Posterior cingulate gyrus (tissue), 11 donors: Measurements from ENCODE around the gene PROCA1.
"Not testable (repeated sequence)": the region's sequence is repeated elsewhere in the genome, so short reads cannot be mapped to it uniquely, and the experiment has no call there.

Experiments used
- DNase-seq, 10 donors: peaks; one replicate each; pipeline versions ENCODE4 v3.0.0 to v3.0.0-alpha.2; 2020 to 2021; ENCODE audit warnings: mixed read lengths in 3 of 10
- intact Hi-C: fragments of 100-400 bp; cut with DNase I; formaldehyde crosslinking; loops from one replicate; pipeline ENCODE4 v1.15.1; 2023

The PROCA1 gene

DNA sequence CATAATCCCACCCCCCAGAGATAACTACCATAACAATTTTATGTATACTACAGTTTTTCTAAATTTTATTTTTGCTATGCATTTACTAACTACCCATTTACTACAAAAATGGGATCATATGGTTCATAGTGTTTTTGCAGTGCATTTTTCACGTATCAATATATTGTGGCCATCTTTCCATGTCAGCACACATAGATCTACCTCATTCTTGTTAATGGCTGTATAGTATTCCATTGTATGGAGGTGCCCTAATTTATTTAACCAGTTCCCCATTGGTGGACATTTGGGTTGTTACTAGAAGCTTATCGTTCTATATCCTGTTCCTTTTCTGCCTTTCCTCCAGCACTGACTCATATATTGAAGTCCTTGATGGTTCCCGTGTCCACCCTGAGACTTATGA is 22.7 kb downstream of the PROCA1 start:
- intact Hi-C loops, result no loop called here

GRCh38 chr17:28688481-28688880 is 23.2 kb downstream of the PROCA1 start:
- DNase-seq, result no peak
- intact Hi-C loops, result no loop called here

More for the DNA sequence above, 22.7 kb downstream of the PROCA1 start:
- no peak for DNase-seq

- intact Hi-C loops, result no loop called here
- no peak for DNase-seq
Measured at GRCh38 chr17:28686296-28686695, 25.4 kb downstream of the PROCA1 start.

DNA sequence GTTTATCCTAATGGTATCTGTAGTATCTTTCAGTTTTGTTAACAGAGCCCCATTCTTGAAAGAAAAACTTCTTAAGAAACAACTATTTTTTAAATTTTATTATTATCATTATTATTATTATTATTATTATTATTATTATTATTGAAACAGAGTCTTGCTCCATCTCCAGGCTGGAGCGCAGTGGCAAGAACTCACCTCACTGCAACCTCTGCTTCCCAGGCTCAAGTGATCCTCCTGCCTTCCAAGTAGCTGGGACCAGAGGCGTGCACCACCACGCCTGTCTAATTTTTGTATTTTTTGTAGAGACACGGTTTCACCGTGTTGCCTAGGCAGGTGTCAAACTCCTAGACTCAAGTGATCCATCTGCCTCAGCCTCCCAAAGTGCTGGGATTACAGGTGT is 26.3 kb downstream of the PROCA1 start:
- intact Hi-C loops, result no loop called here
- DNase-seq, result peak in 1 of 10 donors; percentile 62

DNA sequence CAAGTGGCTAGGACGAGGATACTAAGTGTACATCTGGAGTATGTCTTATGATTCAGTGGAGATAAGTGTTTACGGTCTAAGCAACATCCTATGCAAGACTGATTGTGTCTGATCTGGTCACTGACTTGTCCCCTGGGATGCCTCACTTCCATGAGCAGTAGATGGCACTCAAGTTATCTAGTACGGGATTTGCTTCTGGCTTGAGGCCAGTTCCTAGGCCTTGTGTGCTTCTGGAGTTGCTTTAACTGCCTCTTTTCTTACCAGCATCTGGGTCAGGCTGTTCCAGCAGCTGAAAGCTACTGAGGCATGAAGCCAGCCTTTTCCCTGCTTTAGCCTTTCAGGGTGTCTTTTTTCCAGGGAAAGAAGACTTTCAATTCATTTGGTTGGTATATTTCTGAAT is 26.7 kb downstream of the PROCA1 start:
- peak; percentile 50 to 93 (median 75) for DNase-seq

GRCh38 chr17:28682655-28683054 is 29.0 kb downstream of the PROCA1 start:
- intact Hi-C loops, result no loop called here
- DNase-seq, result peak in 2 of 10 donors; percentile 31 to 76

More for the DNA sequence above, 26.7 kb downstream of the PROCA1 start:
- intact Hi-C loops, result no loop called here

GRCh38 chr17:28675980-28676379 is 35.7 kb downstream of the PROCA1 start:
- no peak for DNase-seq
- intact Hi-C loops, result no loop called here

GRCh38 chr17:28675490-28675889 is 36.2 kb downstream of the PROCA1 start:
- no peak for DNase-seq

GRCh38 chr17:28669918-28670317 is 41.8 kb downstream of the PROCA1 start:
- intact Hi-C loops, result no loop called here

More at GRCh38 chr17:28675490-28675889, 36.2 kb downstream of the PROCA1 start:
- intact Hi-C loops, result no loop called here

GRCh38 chr17:28667870-28668269 is 43.8 kb downstream of the PROCA1 start:
- intact Hi-C loops, result no loop called here
- DNase-seq, result peak in 1 of 10 donors; percentile 6

More at GRCh38 chr17:28669918-28670317, 41.8 kb downstream of the PROCA1 start:
- DNase-seq, result no peak

GRCh38 chr17:28665994-28666393 is 45.7 kb downstream of the PROCA1 start:
- intact Hi-C loops, result no loop called here
- no peak for DNase-seq

GRCh38 chr17:28663723-28664122 is 48.0 kb downstream of the PROCA1 start:
- DNase-seq, result peak in 1 of 10 donors; percentile 22
- intact Hi-C loops, result no loop called here

GRCh38 chr17:28662527-28662829 is 49.2 kb downstream of the PROCA1 start:
- DNase-seq, result no peak
- intact Hi-C loops, result loop anchor here (1.0 kb wide), 1 partner anchor 17 kb away; the partner anchor contains the start of gene BLTP2

GRCh38 chr17:28661635-28662526 is 49.8 kb downstream of the PROCA1 start, which contains the start of the genes SDF2 and SUPT6H:
SDF2 (minus strand) TSS chr17:28661906; CDS start chr17:28661876, 30 bp downstream.
SUPT6H (plus strand) TSS chr17:28662205; CDS start chr17:28673402, 11,197 bp downstream.
- intact Hi-C loops, result loop anchor here (1.0 kb wide), 1 partner anchor 17 kb away; the partner anchor contains the start of gene BLTP2

GRCh38 chr17:28659497-28659881 is 52.2 kb downstream of the PROCA1 start:
- DNase-seq, result peak in 1 of 10 donors; percentile 72

More at GRCh38 chr17:28661635-28662526, 49.8 kb downstream of the PROCA1 start, which contains the start of the genes SDF2 and SUPT6H:
- peak; percentile 88 to 99 (median 95) for DNase-seq

GRCh38 chr17:28658766-28659496 is 52.8 kb downstream of the PROCA1 start:
- intact Hi-C loops, result not testable (repeated sequence)
- DNase-seq, result peak in 1 of 10 donors; percentile 69

More at GRCh38 chr17:28659497-28659881, 52.2 kb downstream of the PROCA1 start:
- intact Hi-C loops, result not testable (repeated sequence)

DNA sequence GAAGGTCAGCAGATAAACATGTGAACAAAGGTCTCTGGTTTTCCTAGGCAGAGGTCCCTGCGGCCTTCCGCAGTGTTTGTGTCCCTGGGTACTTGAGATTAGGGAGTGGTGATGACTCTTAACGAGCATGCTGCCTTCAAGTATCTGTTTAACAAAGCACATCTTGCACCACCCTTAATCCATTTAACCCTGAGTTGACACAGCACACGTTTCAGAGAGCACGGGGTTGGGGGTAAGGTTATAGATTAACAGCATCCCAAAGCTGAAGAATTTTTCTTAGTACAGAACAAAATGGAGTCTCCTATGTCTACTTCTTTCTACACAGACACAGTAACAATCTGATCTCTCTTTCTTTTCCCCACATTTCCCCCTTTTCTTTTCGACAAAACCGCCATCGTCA is 53.3 kb downstream of the PROCA1 start:
- intact Hi-C loops, DNase-seq: not testable (repeated sequence)

- intact Hi-C loops, result no loop called here
- DNase-seq, result no peak
Measured at GRCh38 chr17:28657756-28658155, 53.9 kb downstream of the PROCA1 start.

GRCh38 chr17:28655160-28655559 is 56.5 kb downstream of the PROCA1 start:
- intact Hi-C loops, result no loop called here
- DNase-seq, result peak in 1 of 10 donors; percentile 29
